ENCODE data around the gene ACOX1.

Gene ACOX1

DNA sequence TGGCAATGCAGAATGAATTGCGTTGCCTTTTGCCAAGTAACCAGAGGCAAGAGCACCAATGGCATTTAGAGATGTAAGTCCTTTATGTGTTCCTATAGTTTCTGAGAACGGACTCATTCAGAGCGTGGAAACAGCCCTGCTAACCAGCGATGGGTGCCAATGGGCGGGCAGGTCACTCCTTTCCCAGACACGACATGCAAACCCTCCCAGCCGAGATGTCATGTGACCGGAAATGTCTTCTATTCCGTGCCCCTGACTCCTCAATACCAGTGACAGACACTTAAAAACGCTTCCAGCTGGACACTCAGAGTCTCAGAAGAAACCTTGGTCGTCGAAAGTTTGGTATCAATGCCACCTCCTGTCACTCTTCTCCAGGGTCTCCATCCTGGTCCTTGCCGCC, 41.3 kb downstream of the ACOX1 start:
- DNase-seq (ENCODE audit: low read depth), result no peak
- H3K4me3 ChIP-seq (ENCODE audit: control insufficient read depth, low read depth, low read length), result no peak overlapping the region
- TF ChIP-seq, protein P1, sequence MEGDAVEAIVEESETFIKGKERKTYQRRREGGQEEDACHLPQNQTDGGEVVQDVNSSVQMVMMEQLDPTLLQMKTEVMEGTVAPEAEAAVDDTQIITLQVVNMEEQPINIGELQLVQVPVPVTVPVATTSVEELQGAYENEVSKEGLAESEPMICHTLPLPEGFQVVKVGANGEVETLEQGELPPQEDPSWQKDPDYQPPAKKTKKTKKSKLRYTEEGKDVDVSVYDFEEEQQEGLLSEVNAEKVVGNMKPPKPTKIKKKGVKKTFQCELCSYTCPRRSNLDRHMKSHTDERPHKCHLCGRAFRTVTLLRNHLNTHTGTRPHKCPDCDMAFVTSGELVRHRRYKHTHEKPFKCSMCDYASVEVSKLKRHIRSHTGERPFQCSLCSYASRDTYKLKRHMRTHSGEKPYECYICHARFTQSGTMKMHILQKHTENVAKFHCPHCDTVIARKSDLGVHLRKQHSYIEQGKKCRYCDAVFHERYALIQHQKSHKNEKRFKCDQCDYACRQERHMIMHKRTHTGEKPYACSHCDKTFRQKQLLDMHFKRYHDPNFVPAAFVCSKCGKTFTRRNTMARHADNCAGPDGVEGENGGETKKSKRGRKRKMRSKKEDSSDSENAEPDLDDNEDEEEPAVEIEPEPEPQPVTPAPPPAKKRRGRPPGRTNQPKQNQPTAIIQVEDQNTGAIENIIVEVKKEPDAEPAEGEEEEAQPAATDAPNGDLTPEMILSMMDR (conservative IDR thresholded peaks at IDR 0.05; ENCODE audit: control insufficient read depth, insufficient read depth, low read depth, low read length), result no peak

DNA sequence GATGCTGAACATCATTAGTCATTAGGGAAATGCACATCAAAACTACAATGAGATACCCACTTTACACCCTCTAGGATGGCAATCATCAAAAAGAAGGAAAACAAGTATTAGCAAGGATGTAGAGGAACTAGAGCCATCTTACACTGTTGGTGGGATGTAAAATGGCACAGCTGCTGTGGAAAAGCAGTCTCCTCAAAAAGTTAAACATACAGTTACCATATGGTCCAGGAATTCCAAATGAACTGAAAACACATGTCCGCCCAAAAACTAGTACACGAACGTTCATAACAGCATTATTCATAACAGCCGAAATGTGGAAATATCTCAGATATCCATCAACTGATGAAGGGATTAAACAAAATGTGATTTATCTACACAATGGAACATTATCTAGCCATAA, 45.2 kb downstream of the ACOX1 start:
- TF ChIP-seq, protein P1 (conservative IDR thresholded peaks at IDR 0.05; ENCODE audit: control insufficient read depth, insufficient read depth, low read depth, low read length), result no peak
- peak; percentile 47 for DNase-seq (ENCODE audit: low read depth)
- H3K4me3 ChIP-seq (ENCODE audit: control insufficient read depth, low read depth, low read length), result no peak overlapping the region

DNA sequence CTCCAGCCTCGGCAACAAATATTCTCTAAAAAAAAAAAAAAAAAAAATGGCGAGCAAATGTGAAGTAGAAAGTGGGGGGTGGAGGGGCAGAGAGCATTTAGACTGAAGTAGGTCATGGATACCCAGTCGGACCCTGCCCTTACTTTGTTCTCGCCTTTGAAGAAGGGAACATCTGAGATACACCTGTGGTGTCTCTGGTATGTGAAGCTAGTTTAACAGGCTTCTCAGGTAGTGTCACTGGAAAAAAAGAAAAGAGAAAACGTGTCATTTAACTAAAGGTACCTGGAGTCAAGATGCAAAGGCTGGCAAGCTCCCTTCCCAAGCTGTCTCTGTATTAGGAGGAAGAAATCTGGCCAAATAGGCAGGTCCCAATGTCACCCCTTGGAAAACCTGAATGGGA, 46.1 kb downstream of the ACOX1 start:
- H3K4me3 ChIP-seq (ENCODE audit: control insufficient read depth, low read depth, low read length), result no peak overlapping the region
- DNase-seq (ENCODE audit: low read depth), result no peak

DNA sequence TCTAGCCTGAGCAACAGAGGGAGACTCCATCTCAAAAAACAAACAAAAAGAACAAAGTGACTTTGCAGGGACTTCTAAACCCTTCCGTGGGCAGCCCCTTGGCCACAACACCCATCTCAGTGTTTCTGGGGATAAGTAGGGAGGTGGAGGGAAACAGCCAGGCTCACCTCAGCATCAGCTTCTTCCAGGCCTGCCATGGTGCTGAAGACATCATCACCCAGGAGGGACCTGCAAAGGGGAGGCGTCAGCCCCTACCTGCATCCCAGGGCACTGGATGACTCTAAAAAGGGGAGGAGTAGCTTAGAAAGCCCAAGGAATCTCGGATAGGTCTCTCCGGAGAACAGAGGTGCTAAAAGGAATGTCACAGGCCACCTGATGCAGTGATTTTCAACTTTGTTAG, 47.9 kb downstream of the ACOX1 start:
- H3K4me3 ChIP-seq (ENCODE audit: control insufficient read depth, low read depth, low read length), result no peak overlapping the region
- no peak for DNase-seq (ENCODE audit: low read depth)
- TF ChIP-seq, protein P1 (conservative IDR thresholded peaks at IDR 0.05; ENCODE audit: control insufficient read depth, insufficient read depth, low read depth, low read length), result no peak

More for the DNA sequence above, 46.1 kb downstream of the ACOX1 start:
- TF ChIP-seq, protein P1 (conservative IDR thresholded peaks at IDR 0.05; ENCODE audit: control insufficient read depth, insufficient read depth, low read depth, low read length), result no peak

DNA sequence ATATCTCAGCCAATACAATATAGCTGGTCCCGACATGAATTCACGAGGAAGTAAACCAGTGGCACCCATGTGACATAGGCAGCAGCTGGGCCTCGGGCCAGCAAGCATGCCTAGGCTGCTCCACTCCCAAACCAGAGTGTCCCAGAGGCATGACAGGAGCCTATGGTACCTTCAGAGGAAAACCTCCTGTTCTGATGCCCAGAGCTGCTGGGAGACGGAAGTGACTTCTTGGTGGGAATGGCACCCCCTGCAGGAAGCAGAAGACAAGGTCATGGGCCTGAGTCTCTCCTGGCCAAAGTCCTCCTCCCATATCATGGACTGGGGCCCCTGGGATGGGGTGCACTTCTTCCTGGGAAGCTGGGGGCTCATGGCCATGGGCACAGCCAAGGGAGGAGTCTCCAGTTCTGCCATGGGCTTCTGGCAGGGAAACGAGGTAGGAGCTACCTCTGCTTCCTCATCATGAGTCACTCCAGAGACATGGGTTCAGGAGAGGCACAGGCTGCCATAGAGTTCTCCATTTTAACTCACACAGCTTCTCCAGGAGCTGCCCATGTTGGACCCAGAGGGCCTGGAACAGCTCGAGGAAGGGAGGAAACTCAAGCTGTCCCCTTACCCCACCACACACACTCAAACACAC, 51.6 kb downstream of the ACOX1 start:
- TF ChIP-seq, protein P1 (conservative IDR thresholded peaks at IDR 0.05; ENCODE audit: control insufficient read depth, insufficient read depth, low read depth, low read length), result peak; percentile 47
- DNase-seq (ENCODE audit: low read depth), result peak; percentile 23
- no peak overlapping the region for H3K4me3 ChIP-seq (ENCODE audit: control insufficient read depth, low read depth, low read length)

DNA sequence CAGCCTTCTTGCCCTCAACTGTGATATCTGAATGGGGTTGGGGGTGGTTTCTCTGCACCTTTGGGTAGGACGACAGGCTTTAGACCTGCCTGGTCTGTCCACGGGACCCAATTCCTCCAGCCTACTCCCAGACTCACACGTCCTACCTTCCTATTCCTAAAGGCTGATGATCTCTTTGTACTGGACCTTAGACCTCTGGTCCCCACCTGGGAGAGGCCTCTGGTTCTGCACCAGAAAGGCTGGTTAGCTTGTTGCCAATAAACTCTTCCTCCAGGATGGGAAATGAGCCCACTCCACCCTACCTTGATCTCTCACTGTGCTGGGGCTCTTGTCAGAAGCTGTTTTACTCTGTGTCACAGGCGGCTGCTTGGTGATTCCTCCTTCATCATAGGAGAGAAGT, 52.5 kb downstream of the ACOX1 start:
- DNase-seq (ENCODE audit: low read depth), result no peak
- H3K4me3 ChIP-seq (ENCODE audit: control insufficient read depth, low read depth, low read length), result no peak overlapping the region
- TF ChIP-seq, protein P1 (conservative IDR thresholded peaks at IDR 0.05; ENCODE audit: control insufficient read depth, insufficient read depth, low read depth, low read length), result no peak

DNA sequence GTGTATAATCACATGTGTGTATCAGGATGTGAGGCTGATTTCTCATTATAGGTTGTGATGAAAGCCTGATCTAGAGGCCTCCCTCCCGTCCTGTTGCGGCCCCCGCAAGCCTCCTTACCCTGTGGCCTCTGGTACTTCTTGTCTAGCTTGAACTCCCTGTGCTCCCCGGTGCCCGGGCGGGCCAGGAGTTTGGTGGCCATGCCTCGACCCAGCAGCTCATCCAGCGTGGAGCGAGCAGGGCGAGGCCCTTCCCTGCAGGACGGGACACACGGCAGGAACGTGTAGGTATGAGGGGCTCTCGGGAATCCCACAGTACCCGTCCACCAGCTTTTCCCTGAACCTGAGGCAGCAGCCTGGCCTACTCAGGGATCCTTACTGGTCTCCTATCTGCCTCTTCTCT, 53.1 kb downstream of the ACOX1 start:
- H3K4me3 ChIP-seq (ENCODE audit: control insufficient read depth, low read depth, low read length), result no peak overlapping the region
- TF ChIP-seq, protein P1 (conservative IDR thresholded peaks at IDR 0.05; ENCODE audit: control insufficient read depth, insufficient read depth, low read depth, low read length), result no peak

More for the DNA sequence above, 53.1 kb downstream of the ACOX1 start:
- DNase-seq (ENCODE audit: low read depth), result no peak

All from fibroblast of mammary gland (primary cell).